Mesendoderm (in vitro differentiated cells): ENCODE data around the gene NDRG2.

Experiments used
- DNase-seq: peaks from one replicate; pipeline ENCODE4 v3.0.0; 2013
- H2AK5ac ChIP-seq: 2 replicates; pipeline ENCODE4 v1.6.1; 2013; ENCODE audit warnings: low read length, inconsistent platforms
- H2BK120ac ChIP-seq: 2 replicates; pipeline ENCODE4 v1.6.1; 2013; ENCODE audit warnings: low read depth, mild to moderate bottlenecking, low read length, moderate library complexity, mixed read lengths
- H2BK15ac ChIP-seq: replicated peaks from 2 replicates; pipeline ENCODE4 v1.6.1; 2013; ENCODE audit warnings: low read depth, mild to moderate bottlenecking, moderate library complexity
- H2BK5ac ChIP-seq: 2 replicates; pipeline ENCODE4 v1.6.1; 2013; ENCODE audit warnings: low read length, inconsistent platforms
- H3K18ac ChIP-seq: 2 replicates; pipeline ENCODE4 v1.6.1; 2013; ENCODE audit warnings: mild to moderate bottlenecking, low read length, mixed read lengths
- H3K23ac ChIP-seq: one replicate; pipeline ENCODE4 v1.6.1; 2013; ENCODE audit warnings: low read length
- H3K27ac ChIP-seq: 2 replicates; pipeline ENCODE4 v1.5.1; 2013; ENCODE audit warnings: low read depth, mild to moderate bottlenecking, inconsistent platforms, low read length, moderate library complexity
- H3K27me3 ChIP-seq: 2 replicates; pipeline ENCODE4 v1.6.1; 2013; ENCODE audit warnings: low read length, control low read depth, mild to moderate bottlenecking, inconsistent platforms; ENCODE audit not compliant: insufficient read depth, poor library complexity
- H3K36me3 ChIP-seq: 2 replicates; pipeline ENCODE4 v1.6.1; 2013; ENCODE audit warnings: low read length, inconsistent platforms; ENCODE audit not compliant: control insufficient read depth, insufficient read depth
- H3K4ac ChIP-seq: one replicate; pipeline ENCODE4 v1.6.1; 2013; ENCODE audit warnings: low read depth, mild to moderate bottlenecking, low read length, moderate library complexity
- H3K4me1 ChIP-seq: 2 replicates; pipeline ENCODE4 v1.6.1; 2013; ENCODE audit warnings: low read depth, low read length, inconsistent platforms; ENCODE audit not compliant: control insufficient read depth
- H3K4me2 ChIP-seq: 2 replicates; pipeline ENCODE4 v1.6.1; 2013; ENCODE audit warnings: low read length
- H3K4me3 ChIP-seq: 2 replicates; pipeline ENCODE4 v1.5.1; 2013; ENCODE audit warnings: mild to moderate bottlenecking, low read length
- H3K56ac ChIP-seq: one replicate; pipeline ENCODE4 v1.6.1; 2013; ENCODE audit warnings: low read length
- H3K79me1 ChIP-seq: 2 replicates; pipeline ENCODE4 v1.6.1; 2013; ENCODE audit warnings: low read length, inconsistent platforms
- H3K79me2 ChIP-seq: 2 replicates; pipeline ENCODE4 v1.6.1; 2013; ENCODE audit warnings: mild to moderate bottlenecking, low read length; ENCODE audit not compliant: control insufficient read depth, insufficient read depth
- H3K9ac ChIP-seq: 2 replicates; pipeline ENCODE4 v1.6.1; 2013; ENCODE audit warnings: low read length, inconsistent platforms
- H4K5ac ChIP-seq: one replicate; pipeline ENCODE4 v1.6.1; 2013; ENCODE audit warnings: low read length
- H4K8ac ChIP-seq: one replicate; pipeline ENCODE4 v1.6.1; 2013; ENCODE audit warnings: low read depth, mild to moderate bottlenecking, control low read depth, low read length, moderate library complexity
- WGBS: extraction: QIAGEN DNeasy Blood & Tissue Kit; methylation state at CpG from one replicate; pipeline ENCODE4 v1.1.7; 2013; ENCODE audit warnings: low lambda C conversion rate, missing lambda C conversion rate; ENCODE audit not compliant: insufficient coverage; ENCODE audit errors: extremely low coverage; 5-methylcytosine and 5-hydroxymethylcytosine counted together

Gene NDRG2

GRCh38 chr14:20969336-20969735 is 55.5 kb downstream of the NDRG2 start:
- no peak overlapping the region for H3K4me3 ChIP-seq
- H3K9ac ChIP-seq: no peak overlapping the region
- H3K56ac ChIP-seq: no peak overlapping the region
- no peak overlapping the region for H2BK15ac ChIP-seq
- H3K27me3 ChIP-seq: no peaks in the 10 kb centered on the region
- no peak overlapping the region for H3K23ac ChIP-seq
- no peak overlapping the region for H4K5ac ChIP-seq
- no peak for DNase-seq
- no peak overlapping the region for H4K8ac ChIP-seq
- H3K79me2 ChIP-seq: no peaks in the 10 kb centered on the region
- H3K36me3 ChIP-seq: no peaks in the 10 kb centered on the region
- H3K4ac ChIP-seq: no peak overlapping the region
- no peak overlapping the region for H2BK5ac ChIP-seq
- no peak overlapping the region for H3K27ac ChIP-seq
- H3K4me2 ChIP-seq: no peak overlapping the region
- no peak overlapping the region for H2AK5ac ChIP-seq
- no peak overlapping the region for H2BK120ac ChIP-seq
- no peaks in the 10 kb centered on the region for H3K79me1 ChIP-seq
- no peak overlapping the region for H3K18ac ChIP-seq
- peaks cover 3% of the 10 kb centered on the region for H3K4me1 ChIP-seq
- WGBS: no CpG with 5 or more reads among the region's 3 CpGs
